SK-N-DZ (cell line): ENCODE results near the gene PRPF18.

Experiments
- DNase-seq: peaks from one replicate; pipeline ENCODE4 v3.0.0-alpha.2; 2015; ENCODE audit warnings: low spot score

PRPF18 gene

GRCh38 chr10:13637894-13638293 is 51.1 kb downstream of the PRPF18 start:
- no peak for DNase-seq

GRCh38 chr10:13642293-13642692 is 55.5 kb downstream of the PRPF18 start:
- DNase-seq: no peak

- DNase-seq: no peak
These were observed 56.3 kb downstream of the PRPF18 start for GRCh38 chr10:13643016-13643415.

- no peak for DNase-seq
These were observed 58.1 kb downstream of the PRPF18 start for GRCh38 chr10:13644866-13645265.

DNA sequence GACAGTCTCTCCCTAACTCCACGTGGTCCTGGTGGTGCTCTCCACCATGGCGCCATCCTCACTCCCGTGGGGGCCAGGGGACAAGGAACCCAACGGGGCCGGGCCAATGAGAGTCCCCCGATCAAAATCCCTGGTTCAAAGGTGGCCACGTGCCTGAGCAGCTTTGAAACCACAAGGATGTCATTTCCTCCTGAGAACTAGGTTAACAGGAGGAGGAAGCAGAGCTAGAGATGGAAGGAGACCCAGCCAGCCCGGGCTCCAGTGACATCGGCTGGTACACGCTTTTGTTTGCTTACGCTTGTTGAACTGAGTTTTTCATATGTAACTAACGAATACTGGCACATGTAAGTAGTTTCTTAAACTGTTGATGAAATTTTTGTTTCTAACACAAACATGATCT is 61.7 kb downstream of the PRPF18 start:
- DNase-seq: no peak

DNA sequence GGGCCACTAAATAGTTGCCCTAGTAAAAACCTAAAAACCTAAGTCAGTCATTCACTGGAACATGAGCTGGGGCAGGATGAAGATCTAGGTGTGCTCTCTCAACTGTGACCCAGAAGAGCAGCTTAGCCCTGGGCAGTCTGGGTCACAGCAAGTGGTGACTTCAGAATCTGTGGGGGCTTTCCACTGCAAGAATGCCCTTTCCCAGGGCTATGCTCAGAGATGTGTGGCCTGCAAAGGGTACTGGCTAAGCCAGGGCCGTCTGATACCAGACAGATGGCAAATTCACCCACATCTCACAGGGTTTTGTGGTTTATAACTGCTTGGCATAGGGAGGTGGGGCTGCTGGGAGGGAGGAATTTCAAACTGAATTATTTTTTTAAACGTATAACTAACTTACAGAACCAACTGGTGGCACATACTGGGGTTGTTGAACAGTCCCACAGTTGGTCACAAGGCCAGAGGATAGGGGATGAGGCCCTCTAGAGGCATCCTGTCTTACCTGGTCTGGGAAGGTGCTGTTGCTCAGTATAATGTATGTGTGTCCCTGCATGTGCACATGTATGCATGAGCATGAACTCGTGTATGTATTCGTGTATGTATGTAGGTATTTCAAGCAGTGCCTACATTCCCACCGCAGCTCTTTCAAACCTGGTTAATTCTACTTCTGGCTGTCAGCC is 63.2 kb downstream of the PRPF18 start:
- DNase-seq: no peak

DNA sequence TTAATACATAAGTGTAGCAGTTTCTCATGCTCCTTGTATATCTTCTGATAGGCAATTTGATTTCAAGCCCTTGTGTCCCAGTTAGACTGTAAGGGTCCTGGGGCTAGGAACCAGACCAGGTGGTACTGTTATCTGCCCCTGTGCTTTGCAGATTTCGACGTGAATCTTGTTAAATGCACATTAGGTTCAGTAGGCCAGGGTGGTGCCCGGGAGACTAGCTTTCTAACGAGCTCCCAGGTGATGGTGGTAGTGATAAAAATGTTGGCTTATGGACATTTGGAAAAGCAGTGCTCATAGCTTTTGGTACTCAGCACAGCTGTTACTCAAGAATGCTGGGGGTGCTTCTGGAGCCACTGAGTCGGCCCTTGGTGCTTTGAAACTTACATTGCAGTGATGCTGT is 64.2 kb downstream of the PRPF18 start:
- DNase-seq: peak; percentile 65

DNA sequence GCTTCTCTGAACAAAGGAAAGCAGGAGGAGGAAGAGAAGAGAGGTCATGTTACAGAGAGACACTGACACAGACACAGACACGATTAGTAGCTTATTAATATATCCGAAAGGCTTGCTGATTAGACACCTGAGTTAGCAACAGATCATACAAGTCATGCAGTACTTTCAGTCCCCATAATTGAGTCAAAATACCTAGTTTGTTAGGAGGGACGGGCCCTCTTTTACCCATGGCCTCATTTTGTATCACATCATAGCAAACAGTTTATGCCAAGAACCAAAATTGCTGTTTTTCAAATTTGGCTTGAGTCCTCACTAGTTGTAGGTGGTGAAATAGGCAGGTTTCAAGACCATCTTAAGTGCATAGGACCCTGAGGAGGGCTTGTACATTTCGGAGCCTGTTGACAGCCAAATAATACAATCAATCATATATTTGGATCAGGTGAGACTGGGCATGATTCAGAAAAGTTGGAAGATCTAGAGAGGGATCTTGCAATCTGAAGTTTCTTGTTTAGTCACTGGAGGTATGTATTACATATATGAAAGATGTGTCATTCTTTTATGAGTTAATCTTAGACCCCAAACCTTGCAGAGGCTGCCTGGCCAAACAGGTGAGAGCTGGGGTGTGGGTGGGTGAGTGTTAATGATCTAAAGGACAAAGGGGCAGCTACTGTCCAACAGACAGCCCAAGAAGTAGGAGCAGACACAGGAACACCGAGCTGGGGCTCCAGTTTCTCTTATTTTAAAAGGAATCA is 65.4 kb downstream of the PRPF18 start:
- DNase-seq: no peak

GRCh38 chr10:13652860-13653259 is 66.1 kb downstream of the PRPF18 start:
- DNase-seq: no peak

DNA sequence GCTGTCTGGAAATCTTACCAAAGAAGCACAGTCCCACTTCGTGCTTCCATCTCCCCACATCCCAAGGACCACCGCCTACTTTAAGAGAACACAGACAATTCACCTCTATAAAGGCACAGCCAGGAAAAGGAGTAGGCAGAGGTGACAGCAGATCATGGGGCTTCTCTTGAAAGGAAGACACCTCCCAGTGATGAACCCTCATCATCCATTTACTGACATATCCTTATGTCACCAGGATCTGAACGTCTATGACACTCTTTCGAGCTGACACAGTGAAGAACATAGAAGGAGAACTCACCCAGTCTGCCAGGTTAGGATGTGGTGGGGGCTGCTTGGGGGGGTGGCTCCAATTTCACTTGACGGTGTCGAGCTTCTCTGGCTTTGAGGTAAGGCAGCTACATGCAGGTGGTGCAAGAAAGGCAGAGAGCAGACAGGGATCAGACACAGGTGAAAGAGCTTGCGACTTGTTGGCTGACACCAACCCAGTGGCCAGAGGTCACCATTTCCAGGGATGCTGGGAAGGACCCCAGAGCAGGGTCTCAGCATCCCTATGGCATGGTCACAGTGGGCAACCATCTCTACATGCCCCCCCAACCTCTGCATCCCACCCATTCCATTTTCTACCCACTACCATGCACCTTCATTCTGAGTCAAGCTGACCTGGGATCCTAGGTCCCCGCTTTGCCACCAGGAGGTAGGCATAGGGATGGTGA is 67.5 kb downstream of the PRPF18 start:
- no peak for DNase-seq

GRCh38 chr10:13654846-13655245 is 68.1 kb downstream of the PRPF18 start:
- DNase-seq: no peak

DNA sequence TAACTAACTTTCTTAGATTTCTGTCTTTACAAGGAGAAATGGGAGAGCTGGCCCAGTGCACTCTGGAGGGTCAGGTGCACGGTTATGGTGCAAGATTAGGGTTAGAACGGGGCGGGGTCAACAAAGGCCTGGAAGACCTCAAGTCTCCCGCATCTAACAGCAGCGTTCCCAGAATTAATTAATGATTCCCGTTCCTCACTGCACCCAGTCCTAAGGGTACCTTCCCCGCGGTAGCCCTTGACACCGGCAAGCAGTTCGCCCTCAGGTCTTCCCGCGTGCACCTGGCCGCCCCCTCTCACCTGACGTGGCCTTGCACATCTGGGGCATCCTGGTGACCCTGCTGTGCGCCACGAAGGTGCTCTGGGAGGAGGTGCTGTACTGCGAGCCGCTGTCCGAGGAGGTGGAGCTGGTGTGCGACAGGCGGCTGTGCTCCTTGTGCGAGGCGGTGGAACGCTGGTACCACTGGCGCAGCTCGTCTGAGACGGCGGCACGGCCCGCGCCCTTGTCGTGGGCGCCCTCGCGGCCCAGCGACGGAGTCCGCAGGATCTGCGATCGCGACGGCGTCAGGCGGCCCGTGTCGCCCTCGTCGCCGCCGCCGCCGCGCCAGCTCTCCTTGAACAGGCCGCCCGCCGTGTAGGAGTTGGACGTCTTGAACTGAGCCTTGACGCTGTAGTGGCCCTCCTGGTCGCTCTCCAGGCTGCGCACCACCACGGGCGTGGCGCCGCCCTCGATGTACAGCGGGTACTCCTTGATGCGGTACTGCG is 69.8 kb downstream of the PRPF18 start:
- no peak for DNase-seq

DNA sequence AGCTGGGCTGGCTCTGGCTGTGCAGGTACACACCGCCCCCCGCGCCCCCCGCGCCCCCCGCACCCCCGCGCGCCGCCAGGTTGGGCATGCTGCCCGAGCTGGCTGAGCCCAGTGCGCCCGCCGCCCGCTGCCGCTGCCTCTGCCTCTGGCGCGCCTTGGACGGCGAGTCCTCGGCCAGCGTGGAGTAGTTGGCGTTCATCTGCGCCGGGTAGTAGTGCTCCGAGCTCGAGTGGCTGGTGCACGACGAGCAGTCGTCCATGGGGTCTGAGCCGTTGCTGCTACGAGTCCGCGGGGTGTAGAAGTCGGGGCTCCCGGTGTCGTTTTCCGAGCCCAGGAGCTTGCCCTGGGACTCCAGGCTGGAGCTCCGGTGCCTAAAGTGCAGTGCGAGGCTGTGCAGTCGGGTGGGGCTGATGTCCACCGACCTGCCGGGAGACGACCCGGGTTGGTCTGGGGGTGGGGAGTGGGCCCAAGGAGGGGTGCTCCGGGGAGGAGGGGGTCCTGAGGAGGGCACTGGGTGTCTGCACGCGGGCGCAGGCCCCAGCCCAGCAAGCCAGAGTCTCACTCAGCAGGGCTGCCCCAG is 70.4 kb downstream of the PRPF18 start:
- DNase-seq: no peak

DNA sequence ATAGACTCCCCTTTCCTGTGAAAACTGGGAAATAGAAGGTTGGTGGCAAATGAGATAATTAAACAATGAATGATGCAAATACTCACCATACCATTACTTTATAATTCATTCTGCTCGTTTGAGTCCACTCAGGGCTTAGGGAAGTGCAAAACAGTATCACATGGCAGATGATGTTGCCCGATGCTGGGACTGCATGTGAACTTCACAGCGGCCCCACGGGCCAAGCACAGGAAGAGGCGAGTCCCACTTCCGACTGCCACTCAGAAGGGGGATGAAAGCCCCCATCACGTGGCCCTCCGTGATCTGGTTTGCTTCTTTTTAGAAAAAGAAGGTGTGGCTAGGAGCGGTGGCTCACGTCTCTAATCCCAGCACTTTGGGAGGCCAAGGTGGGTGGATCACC is 71.5 kb downstream of the PRPF18 start:
- no peak for DNase-seq

GRCh38 chr10:13658871-13659685 is 72.3 kb downstream of the PRPF18 start:
- no peak for DNase-seq

DNA sequence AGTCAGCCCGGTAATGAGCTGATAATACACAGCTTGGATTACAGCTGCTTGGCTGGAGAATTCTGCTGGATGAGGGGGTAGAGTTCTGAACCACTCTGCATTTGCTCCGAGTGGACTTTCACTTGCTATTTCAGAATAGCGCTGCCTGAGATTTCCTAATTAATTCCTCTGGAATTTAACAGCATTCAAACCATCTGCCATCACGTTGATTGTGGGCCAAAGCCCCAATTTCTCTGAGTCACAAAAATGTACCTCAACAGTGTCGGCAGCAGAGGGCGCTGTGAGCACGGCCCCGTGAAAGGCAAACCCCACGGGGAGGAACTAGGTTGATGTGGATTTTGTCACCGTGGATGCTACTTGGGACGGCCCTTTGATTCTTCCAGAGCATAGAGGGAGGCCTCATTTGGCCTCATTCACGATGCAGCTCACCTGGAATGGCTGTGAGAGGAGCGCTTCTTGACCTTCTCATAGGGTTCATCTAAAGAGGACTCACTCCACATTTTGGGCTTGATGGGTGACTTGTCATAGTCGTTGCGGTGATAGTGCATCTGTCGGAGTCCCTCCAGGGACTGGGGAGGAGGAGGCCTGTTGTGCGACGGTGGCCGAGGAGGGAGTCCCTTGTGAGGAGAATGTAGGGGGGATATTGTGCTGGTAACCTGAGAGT is 73.3 kb downstream of the PRPF18 start:
- DNase-seq: peak; percentile 40

- no peak for DNase-seq
These were observed 73.8 kb downstream of the PRPF18 start for GRCh38 chr10:13660551-13660920.

GRCh38 chr10:13661256-13661655 is 74.5 kb downstream of the PRPF18 start:
- DNase-seq: no peak

- DNase-seq: no peak
These were observed 78.9 kb downstream of the PRPF18 start for GRCh38 chr10:13665516-13666262.
